Activated effector memory CD4-positive, alpha-beta T cell treated with Interleukin-2 at 50 U/mL for 16 hours (primary cell): ENCODE data around the gene RPL9.
"Not testable (repeated sequence)": the region's sequence is repeated elsewhere in the genome, so short reads cannot be mapped to it uniquely, and the experiment has no call there.

Experiments
- DNase-seq: peaks from one replicate; pipeline ENCODE4 v3.0.0-alpha.2; 2020

The RPL9 gene

GRCh38 chr4:39422247-39422646 lies 36.5 kb downstream of the RPL9 start:
- DNase-seq, result no peak

- DNase-seq, result no peak
Observed at GRCh38 chr4:39415678-39416283, 42.9 kb downstream of the RPL9 start.

GRCh38 chr4:39411561-39411960 lies 47.2 kb downstream of the RPL9 start:
- not testable (repeated sequence) for DNase-seq

- DNase-seq, result no peak
Observed at GRCh38 chr4:39410415-39410814, 48.3 kb downstream of the RPL9 start.

- DNase-seq, result no peak
Observed at GRCh38 chr4:39407584-39407885, 51.2 kb downstream of the RPL9 start.

- no peak for DNase-seq
Observed at GRCh38 chr4:39406763-39407583, 51.7 kb downstream of the RPL9 start, which contains the start of gene KLB. KLB (plus strand) TSS chr4:39406930; CDS start chr4:39406950, 20 bp downstream.
